Fibroblast of skin of right biceps (primary cell): ENCODE results near the gene COX7A2L.
"Not testable (repeated sequence)": the region's sequence is repeated elsewhere in the genome, so short reads cannot be mapped to it uniquely, and the experiment has no call there.

Source experiments
- DNase-seq: peaks from one replicate; pipeline ENCODE4 v3.0.0-alpha.2; 2013

COX7A2L gene, protein sequence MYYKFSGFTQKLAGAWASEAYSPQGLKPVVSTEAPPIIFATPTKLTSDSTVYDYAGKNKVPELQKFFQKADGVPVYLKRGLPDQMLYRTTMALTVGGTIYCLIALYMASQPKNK

GRCh38 chr2:42360890-42361727, at the start of gene COX7A2L:
Gene COX7A2L (minus strand): TSS chr2:42361217. CDS start chr2:42361161, 56 bp downstream.
- peak; percentile 98 for DNase-seq

- no peak for DNase-seq
Measured at GRCh38 chr2:42408009-42408408, 47.0 kb upstream of the COX7A2L start.

GRCh38 chr2:42407476-42407875, 46.5 kb upstream of the COX7A2L start:
- no peak for DNase-seq

- DNase-seq, result no peak
Measured at GRCh38 chr2:42404676-42405075, 43.7 kb upstream of the COX7A2L start.

GRCh38 chr2:42401773-42402172, 40.8 kb upstream of the COX7A2L start:
- no peak for DNase-seq

GRCh38 chr2:42398052-42398451, 37.0 kb upstream of the COX7A2L start:
- DNase-seq, result not testable (repeated sequence)

DNA sequence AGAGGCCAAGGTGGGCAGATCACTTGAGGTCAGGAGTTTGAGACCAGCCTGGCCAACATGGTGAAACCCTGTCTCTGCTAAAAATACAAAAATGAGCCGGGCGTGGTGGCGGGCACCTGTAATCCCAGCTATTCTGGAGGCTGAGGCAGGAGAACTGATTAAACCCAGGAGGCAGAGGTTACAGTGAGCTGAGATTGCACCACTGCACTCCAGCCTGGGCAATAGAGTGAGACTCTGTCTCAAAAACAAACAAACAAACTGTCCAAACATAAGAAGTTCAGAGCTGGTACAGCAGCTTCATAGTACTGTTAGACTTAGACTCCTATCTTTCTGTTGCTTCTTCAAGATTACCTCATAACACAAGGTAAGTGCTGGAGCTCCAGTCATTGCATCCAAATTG, 32.3 kb upstream of the COX7A2L start:
- DNase-seq, result not testable (repeated sequence)

- no peak for DNase-seq
Measured at GRCh38 chr2:42392191-42392590, 31.2 kb upstream of the COX7A2L start.

GRCh38 chr2:42390401-42390969, 29.5 kb upstream of the COX7A2L start:
- no peak for DNase-seq

GRCh38 chr2:42386682-42387081, 25.7 kb upstream of the COX7A2L start:
- DNase-seq, result no peak

GRCh38 chr2:42385225-42385624, 24.2 kb upstream of the COX7A2L start:
- no peak for DNase-seq

- DNase-seq, result no peak
Measured at GRCh38 chr2:42383855-42384530, 23.0 kb upstream of the COX7A2L start.

DNA sequence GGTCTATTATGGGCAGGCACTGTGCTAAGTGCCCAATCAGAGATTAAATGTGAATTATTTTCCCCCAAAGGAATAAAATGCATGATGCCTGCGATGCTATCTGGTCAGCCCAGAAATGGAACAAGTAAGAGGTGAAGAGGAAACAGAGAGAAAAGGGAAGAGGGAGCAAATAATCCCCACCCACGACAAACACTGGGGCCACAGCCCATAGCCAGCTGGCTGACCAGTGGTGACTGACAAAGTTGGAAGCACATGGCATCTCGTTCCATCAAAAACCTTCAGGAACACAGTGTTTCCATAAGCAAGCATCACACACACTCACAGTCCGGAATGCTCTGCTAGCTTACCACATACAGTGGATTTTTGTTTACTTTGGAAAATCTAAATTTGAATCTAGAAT, 21.1 kb upstream of the COX7A2L start:
- no peak for DNase-seq

DNA sequence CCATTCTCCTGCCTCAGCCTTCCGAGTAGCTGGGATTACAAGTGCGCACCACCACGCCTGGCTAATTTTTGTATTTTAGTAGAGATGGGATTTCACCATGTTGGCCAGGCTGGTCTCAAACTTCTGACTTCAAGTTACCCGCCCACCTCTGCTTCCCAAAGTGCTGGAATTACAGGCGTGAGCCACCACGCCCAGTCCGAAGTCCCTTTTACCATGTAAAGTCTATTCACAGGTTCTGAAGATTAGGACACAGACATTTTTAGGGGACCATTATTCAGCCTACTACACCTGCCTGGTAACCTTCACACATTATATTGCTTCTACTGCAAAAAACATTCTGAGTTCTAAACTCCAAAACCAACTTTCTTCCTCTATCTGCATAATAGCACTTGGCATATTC, 19.0 kb upstream of the COX7A2L start:
- not testable (repeated sequence) for DNase-seq

- DNase-seq, result no peak
Measured at GRCh38 chr2:42378415-42378814, 17.4 kb upstream of the COX7A2L start.

GRCh38 chr2:42376758-42377157, 15.7 kb upstream of the COX7A2L start:
- no peak for DNase-seq

DNA sequence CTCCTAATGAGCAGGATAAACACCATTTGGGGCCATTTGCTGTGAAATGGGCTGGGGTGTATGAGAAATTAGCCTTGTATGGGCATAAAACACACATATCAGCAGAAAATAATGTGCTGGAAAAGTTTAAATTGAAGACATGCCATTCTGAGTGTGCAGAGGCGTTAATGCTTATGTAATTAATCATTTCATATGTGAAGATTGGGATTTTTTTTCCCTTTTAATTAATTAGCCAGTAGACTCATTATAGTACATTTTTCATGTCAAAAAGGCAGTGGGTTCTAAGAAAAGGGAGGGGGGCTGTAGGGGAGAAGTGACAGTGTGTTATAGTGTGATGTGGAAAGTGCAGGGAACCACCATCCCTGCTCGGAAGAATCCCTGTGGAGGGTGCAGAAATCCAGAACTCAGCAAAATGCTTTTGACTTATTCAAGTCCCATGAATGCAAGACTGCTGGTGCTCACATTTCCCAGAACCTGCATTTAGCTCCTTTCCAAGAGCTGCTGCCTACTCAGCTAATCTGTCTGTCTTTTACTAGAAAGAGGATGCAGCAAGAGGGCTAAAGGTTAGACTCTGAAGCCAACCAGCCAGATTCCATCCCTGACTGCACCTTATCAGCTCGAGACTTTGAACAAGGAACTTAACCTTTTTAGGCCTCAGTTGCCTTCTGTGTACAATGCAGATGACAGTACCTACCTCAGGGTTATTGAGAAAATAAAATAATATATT, 11.6 kb upstream of the COX7A2L start:
- DNase-seq, result no peak

- peak; percentile 43 for DNase-seq
Measured at GRCh38 chr2:42371611-42372473, 10.8 kb upstream of the COX7A2L start.

DNA sequence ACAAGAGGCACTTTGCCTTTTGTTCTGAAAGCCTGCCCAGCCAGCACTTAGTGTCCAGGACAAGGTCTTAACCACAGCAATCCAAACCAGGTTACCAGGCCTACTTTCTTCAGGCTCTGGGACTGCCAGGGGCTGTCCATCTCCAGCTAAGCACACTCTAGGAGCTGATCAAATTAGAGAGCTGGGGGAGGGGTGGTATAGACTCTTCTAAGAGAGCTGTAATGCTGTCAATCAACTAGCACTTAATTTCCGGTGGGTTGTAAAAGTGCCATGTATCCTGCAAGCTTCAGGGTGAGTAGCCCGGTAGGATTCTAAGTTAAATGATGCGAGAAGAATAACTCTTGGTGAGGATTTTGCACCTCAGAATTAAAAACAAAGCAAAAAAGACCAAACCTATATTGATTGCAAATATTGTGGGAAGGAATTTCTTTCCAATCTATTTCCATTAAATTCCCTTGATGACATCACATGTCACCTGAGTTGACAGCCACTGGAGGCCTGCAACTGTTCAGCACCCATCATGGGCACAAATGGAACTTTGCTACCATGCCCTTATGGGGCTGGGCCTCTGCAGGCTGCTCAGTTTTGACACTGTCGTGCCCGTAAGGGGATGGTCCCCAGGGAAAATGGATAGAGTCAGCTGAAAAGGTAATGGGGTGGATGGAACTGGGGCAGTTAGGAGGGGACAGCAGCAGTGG, 8.7 kb upstream of the COX7A2L start:
- DNase-seq, result no peak

- no peak for DNase-seq
Measured at GRCh38 chr2:42368817-42369531, 8.0 kb upstream of the COX7A2L start.

DNA sequence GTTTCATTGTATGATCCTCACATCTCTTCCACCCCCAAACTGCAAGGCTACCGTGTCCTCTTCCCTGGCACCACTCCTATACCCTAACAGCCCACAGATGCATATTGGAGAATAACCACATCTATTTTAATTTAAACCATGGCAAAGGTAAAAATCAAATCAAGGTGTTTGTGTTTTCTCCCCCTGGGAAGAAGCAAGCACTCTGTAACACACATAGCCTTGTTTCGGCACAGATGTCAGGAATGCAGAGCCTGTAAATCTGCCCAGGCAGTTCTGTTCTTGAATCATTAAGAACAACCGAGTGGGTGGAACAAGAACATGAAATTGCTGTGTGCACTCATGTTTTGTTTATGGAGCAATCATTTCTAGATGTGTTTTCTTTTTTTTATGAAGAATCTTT, 6.8 kb upstream of the COX7A2L start:
- DNase-seq, result no peak
